Measurements from ENCODE around the gene ECHS1. TPM values are rescaled to one million over a fixed set of nuclear protein-coding genes. Genes with fewer than 3 reads are reported as not detected.

ECHS1 gene
- total and polyA plus RNA-seq, 2 donors (not counting 3 experiments of a cell fraction or from before 2014, with no cell fraction given), result 46.2 to 108 TPM

DNA sequence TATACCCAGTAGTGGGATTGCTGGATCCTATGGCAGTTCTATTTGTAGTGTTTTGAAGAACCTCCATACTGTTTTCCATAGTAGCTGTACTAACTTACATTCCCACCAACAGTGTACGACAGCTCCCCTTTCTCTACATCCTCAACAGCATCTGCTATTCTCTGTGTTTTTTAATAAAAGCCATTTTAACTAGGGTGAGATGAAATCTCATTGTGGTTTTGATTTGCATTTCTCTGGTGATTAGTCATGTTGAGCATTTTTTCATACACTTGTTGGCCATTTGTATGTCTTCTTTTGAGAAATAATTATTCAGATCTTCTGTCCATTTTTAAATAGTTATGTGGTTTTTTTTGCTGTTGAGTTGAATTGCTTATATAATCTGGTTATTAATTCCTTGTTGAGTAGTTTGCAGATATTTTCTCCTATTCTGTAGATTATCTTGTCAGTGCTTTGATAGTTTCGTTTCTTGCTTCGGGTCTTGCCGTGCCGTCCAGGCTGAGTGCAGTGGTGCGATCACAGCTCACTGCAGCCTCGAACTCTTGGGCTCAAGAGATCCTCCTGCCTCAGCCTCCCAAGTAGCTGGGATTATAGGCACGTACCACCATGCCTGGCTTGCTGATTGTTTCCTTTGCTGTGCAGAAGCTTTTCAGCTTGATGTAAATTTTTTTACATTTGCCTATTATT lies 32.8 kb upstream of the ECHS1 start:
- FAIRE-seq (no peak), DNase-seq (ENCODE audit: low read depth, low spot score) (no peak)
- no peaks in the 10 kb centered on the region for H4K20me1 ChIP-seq (replicated peaks; ENCODE audit: control insufficient read depth, extremely low read depth, insufficient read depth, low read length)
- intact Hi-C loops (cut with micrococcal nuclease) (no loop called here), dilution Hi-C loops (cut with MboI; ENCODE audit: extremely low pct_ligation_motif_present, low sequenced_read_pairs) (no loop called here)
- H3K4me1 ChIP-seq (ENCODE audit: control insufficient read depth, extremely low read depth, insufficient read depth, low read length), result no peaks in the 10 kb centered on the region
- peaks cover 58% of the 10 kb centered on the region for H3K79me2 ChIP-seq (ENCODE audit: control insufficient read depth, insufficient read depth, low read length)
- no peak overlapping the region for H3K4me3 ChIP-seq (replicated peaks in 1 of 3; ENCODE audit: insufficient read depth in 1 of 3, low read depth in 1 of 3, low read length in 3 of 3)
- TF ChIP-seq, protein P1, sequence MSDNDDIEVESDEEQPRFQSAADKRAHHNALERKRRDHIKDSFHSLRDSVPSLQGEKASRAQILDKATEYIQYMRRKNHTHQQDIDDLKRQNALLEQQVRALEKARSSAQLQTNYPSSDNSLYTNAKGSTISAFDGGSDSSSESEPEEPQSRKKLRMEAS (IDR thresholded peaks at IDR 0.05; ENCODE audit: insufficient read depth, insufficient read length), result no peak
- TF ChIP-seq, protein P2, sequence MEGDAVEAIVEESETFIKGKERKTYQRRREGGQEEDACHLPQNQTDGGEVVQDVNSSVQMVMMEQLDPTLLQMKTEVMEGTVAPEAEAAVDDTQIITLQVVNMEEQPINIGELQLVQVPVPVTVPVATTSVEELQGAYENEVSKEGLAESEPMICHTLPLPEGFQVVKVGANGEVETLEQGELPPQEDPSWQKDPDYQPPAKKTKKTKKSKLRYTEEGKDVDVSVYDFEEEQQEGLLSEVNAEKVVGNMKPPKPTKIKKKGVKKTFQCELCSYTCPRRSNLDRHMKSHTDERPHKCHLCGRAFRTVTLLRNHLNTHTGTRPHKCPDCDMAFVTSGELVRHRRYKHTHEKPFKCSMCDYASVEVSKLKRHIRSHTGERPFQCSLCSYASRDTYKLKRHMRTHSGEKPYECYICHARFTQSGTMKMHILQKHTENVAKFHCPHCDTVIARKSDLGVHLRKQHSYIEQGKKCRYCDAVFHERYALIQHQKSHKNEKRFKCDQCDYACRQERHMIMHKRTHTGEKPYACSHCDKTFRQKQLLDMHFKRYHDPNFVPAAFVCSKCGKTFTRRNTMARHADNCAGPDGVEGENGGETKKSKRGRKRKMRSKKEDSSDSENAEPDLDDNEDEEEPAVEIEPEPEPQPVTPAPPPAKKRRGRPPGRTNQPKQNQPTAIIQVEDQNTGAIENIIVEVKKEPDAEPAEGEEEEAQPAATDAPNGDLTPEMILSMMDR (IDR thresholded peaks at IDR 0.05; ENCODE audit: extremely low read depth in 1 of 2, insufficient read depth in 1 of 2, low read depth in 1 of 2, low read length in 2 of 2), result no peak
- TF ChIP-seq GATA2 (IDR thresholded peaks at IDR 0.05; ENCODE audit: insufficient read depth, insufficient read length, low read depth, low read length), result no peak
- TF ChIP-seq JUN (IDR thresholded peaks at IDR 0.05; ENCODE audit: borderline replicate concordance, insufficient read depth, insufficient read length, low read depth), result no peak
- no peak for TF ChIP-seq EZH2 (IDR thresholded peaks at IDR 0.05; ENCODE audit: borderline replicate concordance, low read depth, low read length, severe bottlenecking)
- no peak for TF ChIP-seq FOS (IDR thresholded peaks at IDR 0.05; ENCODE audit: borderline replicate concordance, insufficient read depth, low read length)
- H3K9me1 ChIP-seq (replicated peaks; ENCODE audit: control insufficient read depth, extremely low read depth, insufficient read depth, low read length), result peaks cover 2% of the 10 kb centered on the region
- ChIA-PET POLR2A (no interaction called here), CTCF (no interaction called here)
- no peaks in the 10 kb centered on the region for H3K27me3 ChIP-seq (ENCODE audit: control insufficient read depth in 2 of 2, insufficient read depth in 2 of 2, low read length in 2 of 2)
- H3K9me3 ChIP-seq (replicated peaks; ENCODE audit: control insufficient read depth, insufficient read depth, low read length), result no peaks in the 10 kb centered on the region
- H3K36me3 ChIP-seq (ENCODE audit: control insufficient read depth in 2 of 2, extremely low read depth in 1 of 2, insufficient read depth in 2 of 2, low read length in 2 of 2), result peaks cover 11 to 20% of the 10 kb centered on the region in 2 experiments
- H3K9ac ChIP-seq (replicated peaks; ENCODE audit: extremely low read depth, insufficient read depth, low read length), result no peak overlapping the region
- no peak overlapping the region for H3K4me2 ChIP-seq (ENCODE audit: insufficient read depth, low read length)
- H3K27ac ChIP-seq (ENCODE audit: insufficient read depth, low read depth, low read length), result no peak overlapping the region
- BruUV-seq (replicated peaks), result no TSS peak
- H2AFZ ChIP-seq (ENCODE audit: low read depth, low read length), result no peak overlapping the region

Measured in endothelial cell of umbilical vein (primary cell).